Erythroblast (primary cell): ENCODE results near the gene FAR2.
"Not testable (repeated sequence)": the region's sequence is repeated elsewhere in the genome, so short reads cannot be mapped to it uniquely, and the experiment has no call there.

Experiments used
- GATA1 ChIP-seq: IDR thresholded peaks from 2 replicates; pipeline ENCODE4 v1.6.1; 2011; ENCODE audit warnings: low read depth, mild to moderate bottlenecking, control low read depth, low read length, moderate library complexity
- POLR2A ChIP-seq: IDR thresholded peaks from 2 replicates; pipeline ENCODE4 v1.6.1; 2011; ENCODE audit warnings: mild to moderate bottlenecking, low read length

GRCh38 chr12:29169978-29170377 is 20.9 kb downstream of the FAR2 start:
- TF ChIP-seq POLR2A, GATA1: not testable (repeated sequence)
